Trophoblast cell (in vitro differentiated cells and primary cell): ENCODE results near the gene NAIF1.

Experiments used
- DNase-seq, 2 donors: peaks; one replicate each; pipeline ENCODE4 v3.0.0-alpha.2; 2016
- H2AFZ ChIP-seq: 2 replicates; pipeline ENCODE4 v1.6.1; 2013; ENCODE audit warnings: low read length, moderate library complexity, mild to moderate bottlenecking; ENCODE audit not compliant: insufficient read depth, poor library complexity
- H2AK5ac ChIP-seq: 2 replicates; pipeline ENCODE4 v1.6.1; 2013; ENCODE audit warnings: mild to moderate bottlenecking, low read length
- H2BK120ac ChIP-seq: 2 replicates; pipeline ENCODE4 v1.6.1; 2013; ENCODE audit warnings: low read length, mild to moderate bottlenecking, moderate library complexity; ENCODE audit not compliant: insufficient read depth, poor library complexity
- H2BK12ac ChIP-seq: 2 replicates; pipeline ENCODE4 v1.6.1; 2013; ENCODE audit warnings: mild to moderate bottlenecking, low read length, moderate library complexity
- H2BK5ac ChIP-seq: 2 replicates; pipeline ENCODE4 v1.6.1; 2013; ENCODE audit warnings: low read length, low read depth, moderate library complexity, mild to moderate bottlenecking; ENCODE audit not compliant: poor library complexity
- H3K14ac ChIP-seq: 2 replicates; pipeline ENCODE4 v1.6.1; 2013; ENCODE audit warnings: mild to moderate bottlenecking, low read length
- H3K18ac ChIP-seq: 2 replicates; pipeline ENCODE4 v1.6.1; 2013; ENCODE audit warnings: mild to moderate bottlenecking, low read length
- H3K23ac ChIP-seq: 2 replicates; pipeline ENCODE4 v1.6.1; 2013; ENCODE audit warnings: low read length
- H3K27ac ChIP-seq: 2 replicates; pipeline ENCODE4 v1.5.1; 2013; ENCODE audit warnings: low read depth, mild to moderate bottlenecking, inconsistent platforms, low read length, moderate library complexity
- H3K27me3 ChIP-seq: 2 replicates; pipeline ENCODE4 v1.6.1; 2013; ENCODE audit warnings: inconsistent platforms, mild to moderate bottlenecking, low read length, moderate library complexity; ENCODE audit not compliant: insufficient read depth
- H3K36me3 ChIP-seq, 2 experiments: 1 replicate in 1 of 2; 2 replicates in 1 of 2; pipeline ENCODE4 v1.6.1; 2013; ENCODE audit warnings: low read length in 2 of 2, mild to moderate bottlenecking in 2 of 2, moderate library complexity in 1 of 2; ENCODE audit not compliant: insufficient read depth in 2 of 2, control insufficient read depth in 1 of 2
- H3K4ac ChIP-seq: 2 replicates; pipeline ENCODE4 v1.6.1; 2013; ENCODE audit warnings: low read depth, mild to moderate bottlenecking, low read length, moderate library complexity
- H3K4me1 ChIP-seq, 2 experiments: 1 replicate in 1 of 2; 2 replicates in 1 of 2; pipeline ENCODE4 v1.6.1; 2013; ENCODE audit warnings: low read length in 2 of 2, mild to moderate bottlenecking in 2 of 2, moderate library complexity in 1 of 2; ENCODE audit not compliant: insufficient read depth in 2 of 2, control insufficient read depth in 1 of 2
- H3K4me2 ChIP-seq: 2 replicates; pipeline ENCODE4 v1.6.1; 2013; ENCODE audit warnings: inconsistent platforms, mild to moderate bottlenecking, low read length, moderate library complexity
- H3K4me3 ChIP-seq: 2 replicates; pipeline ENCODE4 v1.5.1; 2013; ENCODE audit warnings: mild to moderate bottlenecking, low read depth, low read length, inconsistent platforms
- H3K79me1 ChIP-seq: one replicate; pipeline ENCODE4 v1.6.1; 2013; ENCODE audit warnings: low read length
- H3K79me2 ChIP-seq: 2 replicates; pipeline ENCODE4 v1.6.1; 2013; ENCODE audit warnings: low read length, mild to moderate bottlenecking; ENCODE audit not compliant: control insufficient read depth, insufficient read depth, poor library complexity
- H3K9ac ChIP-seq: 2 replicates; pipeline ENCODE4 v1.6.1; 2013; ENCODE audit warnings: mild to moderate bottlenecking, low read length
- H3K9me3 ChIP-seq: 2 replicates; pipeline ENCODE4 v1.6.1; 2013; ENCODE audit warnings: low read depth, mild to moderate bottlenecking, control low read depth, inconsistent platforms, low read length; ENCODE audit not compliant: insufficient read depth
- H4K12ac ChIP-seq: 2 replicates; pipeline ENCODE4 v1.6.1; 2013; ENCODE audit warnings: low read depth, mild to moderate bottlenecking, low read length, moderate library complexity
- H4K8ac ChIP-seq: 2 replicates; pipeline ENCODE4 v1.6.1; 2013; ENCODE audit warnings: low read depth, mild to moderate bottlenecking, low read length, moderate library complexity
- H4K91ac ChIP-seq: one replicate; pipeline ENCODE4 v1.6.1; 2013; ENCODE audit warnings: low read depth, mild to moderate bottlenecking, low read length, moderate library complexity
- WGBS: extraction: QIAGEN DNeasy Blood & Tissue Kit; methylation state at CpG from one replicate; pipeline ENCODE4 v1.1.7; 2013; ENCODE audit warnings: missing lambda C conversion rate; ENCODE audit not compliant: insufficient read length, insufficient coverage; ENCODE audit errors: extremely low coverage; 5-methylcytosine and 5-hydroxymethylcytosine counted together

Gene NAIF1

DNA sequence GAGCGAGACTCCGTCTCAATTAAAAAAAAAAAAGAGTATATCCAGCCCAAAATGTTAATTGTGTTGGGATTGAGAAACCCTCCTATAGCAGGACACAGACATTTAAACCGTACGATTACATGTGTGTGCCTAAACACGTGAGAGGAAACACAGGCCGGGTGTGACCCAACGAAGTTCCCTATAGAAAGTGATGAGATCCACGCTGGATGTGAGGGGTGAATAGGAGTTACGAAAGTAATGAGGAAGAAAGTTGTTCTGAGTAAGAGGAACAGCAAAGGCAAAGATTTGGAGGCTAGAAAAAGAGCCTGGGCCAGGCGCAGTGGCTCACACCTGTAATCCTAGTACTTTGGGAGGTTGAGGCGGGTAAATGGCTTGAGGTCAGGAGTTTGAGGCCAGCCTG, 13.6 kb downstream of the NAIF1 start:
- H3K79me2 ChIP-seq, result no peaks in the 10 kb centered on the region
- H3K27ac ChIP-seq, result no peak overlapping the region
- no peak overlapping the region for H4K91ac ChIP-seq
- no peak overlapping the region for H3K9ac ChIP-seq
- no peak overlapping the region for H4K12ac ChIP-seq
- H2BK120ac ChIP-seq, result no peak overlapping the region
- H3K27me3 ChIP-seq, result no peaks in the 10 kb centered on the region
- H3K14ac ChIP-seq, result no peak overlapping the region
- H3K23ac ChIP-seq, result no peak overlapping the region
- no peak overlapping the region for H3K18ac ChIP-seq
- H2BK5ac ChIP-seq, result no peak overlapping the region
- H3K4me3 ChIP-seq, result no peak overlapping the region
- 100% methylated on average over 1 of the region's 11 CpGs for WGBS
- no peak overlapping the region for H2AFZ ChIP-seq
- peaks cover 10 to 13% of the 10 kb centered on the region in 2 experiments for H3K4me1 ChIP-seq
- no peak overlapping the region for H4K8ac ChIP-seq
- no peak overlapping the region for H2AK5ac ChIP-seq
- no peak overlapping the region for H2BK12ac ChIP-seq
- H3K9me3 ChIP-seq, result no peaks in the 10 kb centered on the region
- H3K79me1 ChIP-seq, result peaks cover 14% of the 10 kb centered on the region
- peak in 1 of 2 donors; percentile 21 for DNase-seq
- no peak overlapping the region for H3K4me2 ChIP-seq
- no peaks in the 10 kb centered on the region for H3K36me3 ChIP-seq
- no peak overlapping the region for H3K4ac ChIP-seq

GRCh38 chr9:128051932-128052709, 15.0 kb downstream of the NAIF1 start:
- DNase-seq, result peak; percentile 30 to 58
- Histone ChIP-seq H2BK5ac (peak overlapping the region; percentile 58), H4K8ac (peak overlapping the region; percentile 63), H2BK120ac (peak overlapping the region; percentile 89), H3K36me3 (no peaks in the 10 kb centered on the region), H4K12ac (peak overlapping the region; percentile 8), H3K14ac (peak overlapping the region; percentile 72), H3K23ac (no peak overlapping the region), H3K9me3 (no peaks in the 10 kb centered on the region), H3K4me1 (peaks cover 10% of the 10 kb centered on the region in 2 experiments), H3K27me3 (no peaks in the 10 kb centered on the region), H2BK12ac (peak overlapping the region; percentile 21), H4K91ac (peak overlapping the region; percentile 86), H3K79me2 (no peaks in the 10 kb centered on the region), H2AK5ac (peak overlapping the region; percentile 88), H3K27ac (peak overlapping the region; percentile 49), H3K4ac (no peak overlapping the region), H3K18ac (peak overlapping the region; percentile 22), H2AFZ (peak overlapping the region; percentile 37), H3K9ac (no peak overlapping the region), H3K4me2 (no peak overlapping the region), H3K4me3 (no peak overlapping the region), H3K79me1 (peaks cover 12% of the 10 kb centered on the region)
- no CpG with 5 or more reads among the region's 15 CpGs for WGBS

DNA sequence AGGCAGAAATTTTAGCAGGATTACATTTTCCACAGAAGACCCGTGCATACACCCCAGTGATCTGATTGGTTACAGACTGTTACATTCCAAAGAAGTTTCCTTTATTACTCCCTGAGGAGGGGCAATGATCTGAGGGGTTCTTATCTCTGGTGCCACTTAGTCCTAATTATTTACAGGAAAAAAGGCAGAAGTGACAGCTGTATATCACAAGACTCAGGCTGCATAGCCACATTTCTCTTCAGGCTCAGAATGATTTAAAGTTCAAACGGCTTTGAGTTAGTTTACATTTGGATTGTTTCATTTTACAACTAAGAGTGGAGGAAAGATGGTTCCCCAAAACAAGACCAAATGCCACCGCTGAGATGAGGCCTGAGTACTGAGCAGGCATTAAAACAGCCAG, 17.3 kb downstream of the NAIF1 start:
- no peak overlapping the region for H2BK12ac ChIP-seq
- WGBS, result no CpG with 5 or more reads among the region's 3 CpGs
- no peak for DNase-seq

GRCh38 chr9:128048663-128049062, 18.5 kb downstream of the NAIF1 start:
- DNase-seq, result no peak
- Histone ChIP-seq H3K36me3 (no peaks in the 10 kb centered on the region), H4K12ac (no peak overlapping the region), H3K79me2 (no peaks in the 10 kb centered on the region), H3K23ac (no peak overlapping the region), H4K91ac (no peak overlapping the region), H2BK12ac (no peak overlapping the region), H3K4me3 (no peak overlapping the region), H3K79me1 (peaks cover 5% of the 10 kb centered on the region), H3K14ac (no peak overlapping the region), H2BK120ac (no peak overlapping the region), H3K9me3 (no peaks in the 10 kb centered on the region), H3K4me2 (no peak overlapping the region), H3K27ac (no peak overlapping the region), H3K18ac (no peak overlapping the region), H2AFZ (no peak overlapping the region), H2BK5ac (no peak overlapping the region), H3K4me1 (peaks cover 10 to 12% of the 10 kb centered on the region in 2 experiments), H3K9ac (no peak overlapping the region), H2AK5ac (no peak overlapping the region), H3K4ac (no peak overlapping the region), H4K8ac (no peak overlapping the region), H3K27me3 (no peaks in the 10 kb centered on the region)

More for the DNA sequence above, 17.3 kb downstream of the NAIF1 start:
- H3K4me1 ChIP-seq, result peaks cover 10 to 12% of the 10 kb centered on the region in 2 experiments
- no peak overlapping the region for H3K4ac ChIP-seq
- no peaks in the 10 kb centered on the region for H3K9me3 ChIP-seq
- no peaks in the 10 kb centered on the region for H3K36me3 ChIP-seq
- no peak overlapping the region for H3K4me2 ChIP-seq
- H2AFZ ChIP-seq, result no peak overlapping the region
- H3K79me1 ChIP-seq, result peaks cover 5% of the 10 kb centered on the region
- H3K18ac ChIP-seq, result no peak overlapping the region
- H3K4me3 ChIP-seq, result no peak overlapping the region
- no peak overlapping the region for H4K8ac ChIP-seq
- H2BK120ac ChIP-seq, result no peak overlapping the region
- H3K23ac ChIP-seq, result no peak overlapping the region
- no peak overlapping the region for H2AK5ac ChIP-seq
- no peak overlapping the region for H4K12ac ChIP-seq
- H3K79me2 ChIP-seq, result no peaks in the 10 kb centered on the region
- H3K27ac ChIP-seq, result no peak overlapping the region
- H4K91ac ChIP-seq, result no peak overlapping the region
- H2BK5ac ChIP-seq, result no peak overlapping the region
- H3K27me3 ChIP-seq, result no peaks in the 10 kb centered on the region
- H3K14ac ChIP-seq, result no peak overlapping the region
- no peak overlapping the region for H3K9ac ChIP-seq
